Measurements from ENCODE around the gene CELF5.

- TF ChIP-seq EZH2 (IDR thresholded peaks at IDR 0.05; ENCODE audit: insufficient read depth, poor library complexity, severe bottlenecking), result no peak
- TF ChIP-seq EZH2phosphoT487 (IDR thresholded peaks at IDR 0.05; ENCODE audit: insufficient read depth, low read depth), result no peak
Measured at GRCh38 chr19:3203805-3204645, 20.4 kb upstream of the CELF5 start.

All from GM23248 (cell line).